NOMO-1 treated with dmso at 0.1 percent for 144 hours (cell line): Measurements from ENCODE around the gene BOD1L2.

Experiments
- DNase-seq: peaks from one replicate; lab custom pipeline; 2025; ENCODE audit not compliant: unreplicated experiment; lab: John Stamatoyannopoulos, UW

Gene BOD1L2

GRCh38 chr18:57150081-57150480 is 3.2 kb downstream of the BOD1L2 start:
- no peak for DNase-seq

- no peak for DNase-seq
Observed at GRCh38 chr18:57150828-57151227, 3.9 kb downstream of the BOD1L2 start.

DNA sequence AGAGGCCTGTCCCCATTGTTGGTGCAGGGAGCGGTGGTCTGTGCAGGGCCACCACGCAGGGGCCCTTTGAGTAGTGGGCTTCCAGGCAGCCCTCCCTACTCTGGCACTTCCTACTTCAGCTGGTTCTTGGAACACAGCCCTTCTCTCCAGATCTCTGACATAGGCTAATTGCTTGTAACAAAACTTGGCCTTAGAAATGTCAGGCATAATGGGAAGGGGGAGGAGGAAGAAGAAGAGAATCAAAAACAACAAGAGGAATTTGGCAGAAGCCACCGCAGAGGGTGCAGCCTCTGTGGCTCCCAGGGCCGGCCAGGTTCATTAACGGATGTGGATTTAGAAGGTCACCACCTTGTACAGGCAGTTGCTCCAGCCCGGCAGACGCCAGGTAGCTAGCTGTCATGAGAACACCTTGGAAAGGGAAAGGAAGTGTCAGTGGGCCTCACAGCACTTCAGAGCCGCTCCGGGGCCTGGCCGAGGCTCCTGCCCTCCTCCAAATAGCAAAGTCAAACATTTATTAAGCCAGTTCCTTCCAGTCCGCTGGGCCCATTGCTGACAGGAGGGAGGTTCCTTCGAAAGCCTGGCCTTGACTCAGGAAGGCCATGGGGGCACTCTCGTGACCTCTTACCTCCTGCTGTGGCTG is 7.4 kb downstream of the BOD1L2 start:
- no peak for DNase-seq

GRCh38 chr18:57164401-57164800 is 17.5 kb downstream of the BOD1L2 start:
- no peak for DNase-seq

GRCh38 chr18:57167617-57168308 is 20.9 kb downstream of the BOD1L2 start:
- no peak for DNase-seq

GRCh38 chr18:57171026-57171425 is 24.1 kb downstream of the BOD1L2 start:
- DNase-seq: no peak

- DNase-seq: peak; percentile 46
Observed at GRCh38 chr18:57175532-57175931, 28.6 kb downstream of the BOD1L2 start.

GRCh38 chr18:57185434-57185833 is 38.5 kb downstream of the BOD1L2 start:
- DNase-seq: no peak

DNA sequence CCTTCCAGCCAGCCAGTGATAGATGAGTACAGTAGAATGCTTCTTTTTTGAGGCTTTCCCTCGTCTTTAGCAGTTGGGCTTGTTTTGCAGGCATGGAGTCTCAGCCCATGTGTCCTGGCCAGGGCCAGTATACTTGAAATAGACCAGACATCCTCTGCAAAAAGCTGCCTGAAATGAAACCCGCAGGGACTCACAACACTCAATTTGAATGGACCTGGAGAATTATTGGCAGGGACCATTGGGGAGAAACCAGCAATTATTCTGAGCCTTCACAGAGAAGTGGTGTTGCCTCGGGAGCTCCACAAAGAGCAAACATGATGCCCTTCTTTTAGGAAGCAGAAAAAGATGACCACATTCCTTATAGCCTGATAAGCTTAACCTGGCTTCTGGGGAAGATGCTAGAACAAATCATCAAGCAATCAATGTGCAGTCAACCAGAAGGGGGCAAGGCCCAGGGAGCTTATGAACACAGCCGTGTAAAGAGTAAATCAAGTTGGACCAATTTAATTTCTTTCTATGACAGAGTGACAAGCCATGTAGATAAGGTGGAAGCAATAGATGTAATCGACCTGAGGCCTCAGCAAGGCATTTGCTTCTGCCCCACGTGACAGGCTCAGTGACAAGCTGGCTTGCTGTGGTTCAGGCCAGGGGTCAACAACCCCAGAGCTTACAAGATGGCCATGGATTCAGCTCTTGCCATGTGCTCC is 42.1 kb downstream of the BOD1L2 start:
- DNase-seq: no peak

DNA sequence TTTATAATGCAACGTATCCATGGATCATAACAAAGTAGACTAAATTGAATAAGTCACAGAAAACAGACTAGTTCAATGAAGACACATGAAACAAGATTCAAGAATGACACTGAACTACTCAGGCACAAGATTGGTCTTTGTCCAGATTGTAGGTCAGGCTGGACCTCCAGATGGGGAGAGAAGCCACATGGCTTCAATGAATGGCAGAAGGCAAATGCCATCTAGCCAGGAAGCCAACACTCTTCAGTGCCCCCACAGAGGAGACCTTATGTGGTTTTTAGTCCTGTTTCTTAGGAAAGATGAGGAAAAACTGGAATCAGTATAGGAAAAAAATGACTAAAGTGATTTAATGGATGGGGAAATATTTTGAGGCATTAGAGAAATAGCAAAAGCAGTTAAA is 43.1 kb downstream of the BOD1L2 start:
- DNase-seq: no peak

- no peak for DNase-seq
Observed at GRCh38 chr18:57194070-57194469, 47.2 kb downstream of the BOD1L2 start.

- DNase-seq: no peak
Observed at GRCh38 chr18:57194622-57195021, 47.7 kb downstream of the BOD1L2 start.

- no peak for DNase-seq
Observed at GRCh38 chr18:57195341-57195740, 48.5 kb downstream of the BOD1L2 start.

- DNase-seq: no peak
Observed at GRCh38 chr18:57197261-57197660, 50.4 kb downstream of the BOD1L2 start.

GRCh38 chr18:57198073-57198472 is 51.2 kb downstream of the BOD1L2 start:
- no peak for DNase-seq
